ENCODE measurements around the gene ARHGAP33. TPM values are rescaled to one million over a fixed set of nuclear protein-coding genes. Genes with fewer than 3 reads are reported as not detected.

ARHGAP33 gene
- total and polyA plus RNA-seq, 10 of the 15 experiments (the other 5 are each of a cell fraction or from before 2014, with no cell fraction given): 0.05 to 22.9 (median 2.3) TPM; not detected in 1

DNA sequence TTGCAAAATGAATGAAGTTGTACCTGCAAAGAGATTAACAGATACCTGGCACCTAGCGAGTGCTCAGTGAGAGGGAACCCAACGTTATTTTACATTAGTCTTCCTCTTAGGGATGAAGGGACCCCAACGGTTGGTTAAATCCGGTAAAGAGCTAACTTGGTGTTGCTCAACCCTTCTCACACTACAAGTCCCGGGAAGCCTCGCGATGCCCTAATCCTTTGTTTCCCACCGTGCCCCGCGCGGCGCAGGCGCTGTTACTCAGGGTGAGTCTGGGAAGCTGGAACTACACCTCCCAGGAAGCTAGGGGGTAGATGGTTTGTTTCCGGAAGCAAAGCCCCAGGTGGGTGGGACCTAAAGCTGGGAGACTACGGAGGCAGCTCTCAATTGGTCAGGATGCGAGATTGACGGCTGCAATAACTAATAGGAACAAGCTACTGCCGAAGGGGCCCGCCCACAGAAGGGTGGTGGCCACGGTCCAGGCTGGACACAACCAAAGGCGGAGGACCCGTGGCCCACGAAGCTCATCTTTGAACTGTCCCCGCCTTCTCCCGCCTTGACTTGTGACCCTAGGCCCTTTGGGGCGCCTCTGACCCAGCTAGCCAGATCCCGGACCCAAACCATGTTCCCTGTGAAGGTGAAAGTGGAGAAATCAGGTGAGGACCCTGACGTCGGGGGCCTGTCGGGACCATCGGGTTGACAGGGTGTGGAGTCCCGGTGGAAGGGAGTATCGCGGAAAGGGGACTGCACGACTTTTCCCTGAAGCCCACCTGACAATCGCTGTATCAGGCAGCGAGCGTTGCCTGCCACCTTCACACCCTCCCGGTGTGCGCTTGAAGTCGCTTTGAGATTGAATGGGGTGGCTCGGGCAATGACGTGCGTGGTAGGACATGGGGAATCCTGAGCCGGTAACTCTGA lies 27.0 kb upstream of the ARHGAP33 start, which contains the start of gene LIN37 (continued):
- TF ChIP-seq, protein P1, sequence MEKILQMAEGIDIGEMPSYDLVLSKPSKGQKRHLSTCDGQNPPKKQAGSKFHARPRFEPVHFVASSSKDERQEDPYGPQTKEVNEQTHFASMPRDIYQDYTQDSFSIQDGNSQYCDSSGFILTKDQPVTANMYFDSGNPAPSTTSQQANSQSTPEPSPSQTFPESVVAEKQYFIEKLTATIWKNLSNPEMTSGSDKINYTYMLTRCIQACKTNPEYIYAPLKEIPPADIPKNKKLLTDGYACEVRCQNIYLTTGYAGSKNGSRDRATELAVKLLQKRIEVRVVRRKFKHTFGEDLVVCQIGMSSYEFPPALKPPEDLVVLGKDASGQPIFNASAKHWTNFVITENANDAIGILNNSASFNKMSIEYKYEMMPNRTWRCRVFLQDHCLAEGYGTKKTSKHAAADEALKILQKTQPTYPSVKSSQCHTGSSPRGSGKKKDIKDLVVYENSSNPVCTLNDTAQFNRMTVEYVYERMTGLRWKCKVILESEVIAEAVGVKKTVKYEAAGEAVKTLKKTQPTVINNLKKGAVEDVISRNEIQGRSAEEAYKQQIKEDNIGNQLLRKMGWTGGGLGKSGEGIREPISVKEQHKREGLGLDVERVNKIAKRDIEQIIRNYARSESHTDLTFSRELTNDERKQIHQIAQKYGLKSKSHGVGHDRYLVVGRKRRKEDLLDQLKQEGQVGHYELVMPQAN (conservative IDR thresholded peaks at IDR 0.05): peak; percentile 90
- TF ChIP-seq, protein P2, sequence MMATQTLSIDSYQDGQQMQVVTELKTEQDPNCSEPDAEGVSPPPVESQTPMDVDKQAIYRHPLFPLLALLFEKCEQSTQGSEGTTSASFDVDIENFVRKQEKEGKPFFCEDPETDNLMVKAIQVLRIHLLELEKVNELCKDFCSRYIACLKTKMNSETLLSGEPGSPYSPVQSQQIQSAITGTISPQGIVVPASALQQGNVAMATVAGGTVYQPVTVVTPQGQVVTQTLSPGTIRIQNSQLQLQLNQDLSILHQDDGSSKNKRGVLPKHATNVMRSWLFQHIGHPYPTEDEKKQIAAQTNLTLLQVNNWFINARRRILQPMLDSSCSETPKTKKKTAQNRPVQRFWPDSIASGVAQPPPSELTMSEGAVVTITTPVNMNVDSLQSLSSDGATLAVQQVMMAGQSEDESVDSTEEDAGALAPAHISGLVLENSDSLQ (IDR thresholded peaks at IDR 0.05): peak; percentile 99
- TF ChIP-seq IKZF1 (conservative IDR thresholded peaks at IDR 0.05) (peak; percentile 99), ASH2L (IDR thresholded peaks at IDR 0.05; ENCODE audit: borderline replicate concordance, low read depth) (no peak), ESRRA (IDR thresholded peaks at IDR 0.05; ENCODE audit: low read length) (peak; percentile 74; the same call in 1 of the 2 replicates), SREBF2 (IDR thresholded peaks at IDR 0.05; ENCODE audit: low read length) (no peak), ZSCAN29 (IDR thresholded peaks at IDR 0.05) (no peak), SMARCA5 (IDR thresholded peaks at IDR 0.05) (no peak), YBX1 (IDR thresholded peaks at IDR 0.05) (no peak), RBBP5 (conservative IDR thresholded peaks at IDR 0.05) (no peak), PAX5 (IDR thresholded peaks at IDR 0.05; ENCODE audit: borderline replicate concordance, low read depth, low read length) (0 out of 2 replicates have a peak, but pooled peaks have one; percentile 13), ZNF207 (IDR thresholded peaks at IDR 0.05; ENCODE audit: borderline replicate concordance) (peak; percentile 74; the same call in 1 of the 2 replicates), TCF3 (IDR thresholded peaks at IDR 0.05; ENCODE audit: borderline replicate concordance, insufficient read depth, low read depth, low read length) (no peak), LARP7 (IDR thresholded peaks at IDR 0.05) (peak; percentile 79), SMAD5 (IDR thresholded peaks at IDR 0.05; ENCODE audit: low read depth) (no peak), MXI1 (IDR thresholded peaks at IDR 0.05; ENCODE audit: low read depth, low read length) (peak; percentile 34; the same call in 1 of the 2 replicates), RFX5 (IDR thresholded peaks at IDR 0.05; ENCODE audit: low read depth, low read length) (0 out of 2 replicates have a peak, but pooled peaks have one; percentile 38), IRF4 (IDR thresholded peaks at IDR 0.05; ENCODE audit: low read depth, low read length) (no peak), SPI1 (IDR thresholded peaks at IDR 0.05; ENCODE audit: borderline replicate concordance, insufficient read depth, low read depth, low read length) (no peak), CBX5 (IDR thresholded peaks at IDR 0.05; ENCODE audit: low read depth) (no peak), CHD4 (IDR thresholded peaks at IDR 0.05) (no peak)
- TF ChIP-seq, protein P3, sequence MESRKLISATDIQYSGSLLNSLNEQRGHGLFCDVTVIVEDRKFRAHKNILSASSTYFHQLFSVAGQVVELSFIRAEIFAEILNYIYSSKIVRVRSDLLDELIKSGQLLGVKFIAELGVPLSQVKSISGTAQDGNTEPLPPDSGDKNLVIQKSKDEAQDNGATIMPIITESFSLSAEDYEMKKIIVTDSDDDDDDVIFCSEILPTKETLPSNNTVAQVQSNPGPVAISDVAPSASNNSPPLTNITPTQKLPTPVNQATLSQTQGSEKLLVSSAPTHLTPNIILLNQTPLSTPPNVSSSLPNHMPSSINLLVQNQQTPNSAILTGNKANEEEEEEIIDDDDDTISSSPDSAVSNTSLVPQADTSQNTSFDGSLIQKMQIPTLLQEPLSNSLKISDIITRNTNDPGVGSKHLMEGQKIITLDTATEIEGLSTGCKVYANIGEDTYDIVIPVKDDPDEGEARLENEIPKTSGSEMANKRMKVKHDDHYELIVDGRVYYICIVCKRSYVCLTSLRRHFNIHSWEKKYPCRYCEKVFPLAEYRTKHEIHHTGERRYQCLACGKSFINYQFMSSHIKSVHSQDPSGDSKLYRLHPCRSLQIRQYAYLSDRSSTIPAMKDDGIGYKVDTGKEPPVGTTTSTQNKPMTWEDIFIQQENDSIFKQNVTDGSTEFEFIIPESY (IDR thresholded peaks at IDR 0.05): no peak
- TF ChIP-seq, protein P4, sequence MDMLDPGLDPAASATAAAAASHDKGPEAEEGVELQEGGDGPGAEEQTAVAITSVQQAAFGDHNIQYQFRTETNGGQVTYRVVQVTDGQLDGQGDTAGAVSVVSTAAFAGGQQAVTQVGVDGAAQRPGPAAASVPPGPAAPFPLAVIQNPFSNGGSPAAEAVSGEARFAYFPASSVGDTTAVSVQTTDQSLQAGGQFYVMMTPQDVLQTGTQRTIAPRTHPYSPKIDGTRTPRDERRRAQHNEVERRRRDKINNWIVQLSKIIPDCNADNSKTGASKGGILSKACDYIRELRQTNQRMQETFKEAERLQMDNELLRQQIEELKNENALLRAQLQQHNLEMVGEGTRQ (IDR thresholded peaks at IDR 0.05; ENCODE audit: borderline replicate concordance, low read depth, low read length): no peak; the same call in 1 of the 2 replicates
- TF ChIP-seq, protein P5, sequence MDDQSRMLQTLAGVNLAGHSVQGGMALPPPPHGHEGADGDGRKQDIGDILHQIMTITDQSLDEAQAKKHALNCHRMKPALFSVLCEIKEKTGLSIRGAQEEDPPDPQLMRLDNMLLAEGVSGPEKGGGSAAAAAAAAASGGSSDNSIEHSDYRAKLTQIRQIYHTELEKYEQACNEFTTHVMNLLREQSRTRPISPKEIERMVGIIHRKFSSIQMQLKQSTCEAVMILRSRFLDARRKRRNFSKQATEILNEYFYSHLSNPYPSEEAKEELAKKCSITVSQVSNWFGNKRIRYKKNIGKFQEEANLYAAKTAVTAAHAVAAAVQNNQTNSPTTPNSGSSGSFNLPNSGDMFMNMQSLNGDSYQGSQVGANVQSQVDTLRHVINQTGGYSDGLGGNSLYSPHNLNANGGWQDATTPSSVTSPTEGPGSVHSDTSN (IDR thresholded peaks at IDR 0.05; ENCODE audit: insufficient replicate concordance, low read depth, low read length): peak; percentile 99
